D721Med (cell line): ENCODE results near the gene EYA4.

Experiments used
- DNase-seq: peaks from one replicate; pipeline ENCODE4 v3.0.0; 2011; ENCODE audit warnings: low spot score; ENCODE audit not compliant: insufficient read length
- FAIRE-seq: peaks from 2 replicates; lab custom pipeline; 2011; peaks lifted over from hg19 to GRCh38; lab: Jason Lieb, UNC
- TF ChIP-seq, protein P1 (sequence below): IDR thresholded peaks from 2 replicates; pipeline ENCODE4 v1.5.1; 2012; ENCODE audit warnings: mild to moderate bottlenecking, control low read depth; ENCODE audit not compliant: insufficient read depth; ENCODE audit errors: missing control alignments

Gene EYA4

DNA sequence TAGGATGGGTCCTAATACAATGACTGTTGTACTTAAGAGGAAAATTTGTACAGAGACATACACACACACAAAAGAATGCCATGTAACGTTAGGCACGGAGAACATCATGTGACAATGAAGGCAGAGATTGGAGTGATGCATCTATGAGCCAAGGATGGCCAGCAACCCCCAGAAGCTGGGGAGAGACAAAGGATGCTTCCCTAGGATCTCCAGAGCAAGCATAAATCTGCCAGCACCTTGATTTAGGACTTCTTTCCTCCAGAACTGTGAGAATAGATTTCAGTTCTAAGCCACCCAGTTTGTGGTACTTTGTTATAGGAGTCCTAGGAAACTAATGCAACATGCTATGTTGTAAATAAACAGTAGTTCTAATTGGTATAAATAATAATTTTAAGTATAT is 25.0 kb downstream of the EYA4 start:
- no peak for DNase-seq
- TF ChIP-seq, protein P1, sequence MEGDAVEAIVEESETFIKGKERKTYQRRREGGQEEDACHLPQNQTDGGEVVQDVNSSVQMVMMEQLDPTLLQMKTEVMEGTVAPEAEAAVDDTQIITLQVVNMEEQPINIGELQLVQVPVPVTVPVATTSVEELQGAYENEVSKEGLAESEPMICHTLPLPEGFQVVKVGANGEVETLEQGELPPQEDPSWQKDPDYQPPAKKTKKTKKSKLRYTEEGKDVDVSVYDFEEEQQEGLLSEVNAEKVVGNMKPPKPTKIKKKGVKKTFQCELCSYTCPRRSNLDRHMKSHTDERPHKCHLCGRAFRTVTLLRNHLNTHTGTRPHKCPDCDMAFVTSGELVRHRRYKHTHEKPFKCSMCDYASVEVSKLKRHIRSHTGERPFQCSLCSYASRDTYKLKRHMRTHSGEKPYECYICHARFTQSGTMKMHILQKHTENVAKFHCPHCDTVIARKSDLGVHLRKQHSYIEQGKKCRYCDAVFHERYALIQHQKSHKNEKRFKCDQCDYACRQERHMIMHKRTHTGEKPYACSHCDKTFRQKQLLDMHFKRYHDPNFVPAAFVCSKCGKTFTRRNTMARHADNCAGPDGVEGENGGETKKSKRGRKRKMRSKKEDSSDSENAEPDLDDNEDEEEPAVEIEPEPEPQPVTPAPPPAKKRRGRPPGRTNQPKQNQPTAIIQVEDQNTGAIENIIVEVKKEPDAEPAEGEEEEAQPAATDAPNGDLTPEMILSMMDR, result no peak
- no peak for FAIRE-seq

DNA sequence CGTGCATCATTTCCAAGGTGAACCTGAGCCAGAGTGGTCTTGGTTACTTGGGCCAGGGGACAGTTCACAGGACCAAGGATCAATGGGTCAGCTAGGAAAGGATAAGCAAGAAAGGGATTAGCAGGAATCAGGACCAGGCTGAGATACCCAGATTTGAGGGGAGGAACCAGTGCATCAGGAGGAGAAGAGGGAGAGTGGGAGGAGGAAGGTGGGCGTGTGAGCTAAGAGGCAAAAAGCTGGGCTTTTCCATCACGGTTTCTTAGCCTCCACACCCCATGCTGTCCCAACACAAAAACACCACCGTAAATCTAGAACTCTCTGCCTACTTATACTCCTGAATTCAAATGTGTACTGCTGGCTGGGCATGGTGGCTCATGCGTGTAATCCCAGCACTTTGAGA is 27.5 kb downstream of the EYA4 start:
- DNase-seq (no peak), FAIRE-seq (no peak)
- TF ChIP-seq, protein P1, result no peak

DNA sequence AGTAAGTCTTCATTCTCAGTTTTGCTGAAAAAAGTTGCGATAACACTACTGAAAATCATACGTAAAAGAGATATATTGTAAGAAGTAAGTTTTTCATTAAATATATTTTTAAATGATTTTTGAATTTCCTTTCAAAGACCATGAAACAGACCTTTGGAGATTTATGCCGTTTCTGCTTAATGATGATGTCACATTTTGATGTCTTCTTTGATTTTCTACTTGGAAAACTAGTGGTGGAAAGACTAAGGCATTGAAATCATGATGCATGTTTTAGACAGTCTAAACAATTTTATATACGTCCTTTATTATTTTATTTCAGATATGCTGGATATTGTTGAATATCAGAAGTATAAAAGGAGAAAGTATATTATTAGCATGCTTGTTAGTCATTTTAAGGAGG is 33.7 kb downstream of the EYA4 start:
- FAIRE-seq (no peak), DNase-seq (no peak)
- TF ChIP-seq, protein P1, result no peak

DNA sequence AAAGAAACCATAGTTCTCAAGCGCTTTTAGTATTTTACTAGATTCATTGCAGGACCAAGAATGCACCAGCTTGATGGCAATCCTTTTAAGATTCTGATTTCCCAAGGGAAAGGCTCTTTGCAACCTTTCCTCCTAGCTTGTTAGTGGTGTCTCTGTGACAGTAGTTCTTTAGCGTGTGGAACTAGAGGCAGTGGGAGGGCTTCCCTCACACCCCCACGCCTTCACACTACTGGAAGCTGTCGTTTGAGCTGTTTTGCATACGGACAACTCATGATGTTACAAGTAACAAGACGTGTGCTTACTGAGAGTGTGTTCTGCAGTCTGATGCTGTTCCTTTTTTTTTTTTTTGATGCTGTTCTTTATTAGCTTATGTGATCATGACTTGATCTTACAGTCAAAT is 34.1 kb downstream of the EYA4 start:
- DNase-seq (no peak), FAIRE-seq (no peak)
- TF ChIP-seq, protein P1, result no peak

DNA sequence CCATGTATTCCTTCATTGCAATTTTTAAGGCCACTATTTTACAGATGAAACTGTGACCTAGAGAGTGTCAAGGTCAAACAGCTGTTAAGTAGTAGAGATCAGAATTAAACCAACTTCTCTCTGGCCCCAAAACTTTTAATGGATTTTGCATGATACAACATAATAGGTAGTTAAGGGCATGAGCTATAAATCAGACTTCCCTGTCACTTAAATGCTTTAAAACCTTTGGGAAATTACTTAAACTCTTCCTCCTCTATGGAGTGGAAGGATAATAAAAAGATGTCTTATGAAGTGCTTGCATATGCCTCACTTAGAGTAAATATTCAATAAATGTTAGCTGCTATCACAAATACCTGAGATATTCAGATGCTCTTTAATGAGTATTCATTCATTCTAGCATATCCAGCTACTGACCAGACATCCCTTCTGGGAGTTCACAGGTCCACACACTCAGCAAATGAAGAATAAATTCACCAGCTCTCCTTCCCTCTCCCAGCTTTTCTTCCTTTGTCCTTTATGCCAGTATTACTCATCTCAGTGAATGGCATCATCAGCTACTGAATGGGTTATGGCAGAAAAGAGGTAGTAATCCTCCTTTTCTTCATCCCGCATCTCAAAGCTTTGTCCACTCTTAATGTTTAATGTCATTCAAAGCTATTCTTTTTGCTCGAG is 36.2 kb downstream of the EYA4 start:
- TF ChIP-seq, protein P1, result no peak
- no peak for DNase-seq
- FAIRE-seq, result no peak

DNA sequence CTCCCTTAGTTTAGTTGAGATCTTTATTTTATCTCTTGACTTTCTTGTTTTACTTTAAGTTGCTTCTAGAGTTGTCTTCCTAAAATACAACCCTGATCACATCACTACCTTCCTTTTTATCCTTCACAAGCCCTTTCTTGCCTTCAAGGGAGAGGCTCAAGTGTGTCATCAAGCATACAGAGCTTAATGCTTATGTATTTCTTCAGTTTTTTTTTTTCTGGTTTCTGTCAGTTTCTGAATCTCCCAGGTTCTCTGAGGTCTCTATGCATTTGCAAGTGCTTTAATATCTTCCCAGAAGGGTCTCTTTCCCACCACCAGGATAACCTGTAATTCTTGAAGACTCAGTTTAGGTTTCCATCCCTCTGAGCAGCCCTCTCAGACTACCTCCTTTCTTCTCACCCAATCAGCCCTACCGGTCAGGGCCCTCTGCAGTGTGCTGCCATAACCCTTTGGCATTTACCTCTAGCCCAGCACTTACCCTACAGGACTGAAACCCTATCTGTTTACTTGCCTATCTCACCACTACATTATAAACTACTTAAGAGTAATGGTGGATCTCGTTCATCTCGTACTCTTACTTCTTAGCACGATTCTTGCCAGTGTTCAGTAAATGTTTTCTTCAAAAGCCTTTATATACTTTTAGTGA is 36.9 kb downstream of the EYA4 start:
- FAIRE-seq (no peak), DNase-seq (no peak)
- TF ChIP-seq, protein P1, result no peak

DNA sequence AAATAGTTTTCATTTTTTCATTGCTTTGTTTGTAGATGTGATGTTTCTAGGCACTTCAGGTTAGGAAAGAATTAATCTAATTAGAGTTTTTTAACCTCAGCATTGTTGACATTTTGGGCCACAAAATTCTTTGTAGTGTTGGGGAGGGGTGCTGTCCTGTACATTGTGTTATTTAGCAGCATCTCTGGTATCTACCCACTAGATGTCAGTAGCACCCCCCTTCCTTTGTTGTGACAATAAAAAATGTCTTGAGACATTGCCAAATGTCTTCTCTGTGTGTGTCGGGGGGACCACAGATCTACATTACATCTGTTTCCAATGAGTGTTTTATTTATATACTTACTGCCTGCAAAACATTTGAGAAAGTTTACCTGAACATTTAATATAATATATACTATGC is 45.6 kb downstream of the EYA4 start:
- FAIRE-seq, result no peak
- TF ChIP-seq, protein P1, result peak; percentile 13
- no peak for DNase-seq
